HEK293 (cell line): ENCODE data around the gene SLC16A5.

Experiments
- GFI1B ChIP-seq: fragments of 450-650 bp; formaldehyde crosslinking; IDR thresholded peaks from 2 replicates; pipeline ENCODE4 v1.5.1; 2016; ENCODE audit warnings: missing biosample characterization, missing genetic modification characterization
- HOXC10 ChIP-seq: sonication (generic); formaldehyde crosslinking; IDR thresholded peaks from 2 replicates; pipeline ENCODE4 v1.8.1; 2023; ENCODE audit warnings: mild to moderate bottlenecking, missing genetic modification reagents
- SCRT2 ChIP-seq: fragments of 450-650 bp; formaldehyde crosslinking; IDR thresholded peaks from 2 replicates; pipeline ENCODE4 v1.5.1; 2016; ENCODE audit warnings: missing biosample characterization, missing genetic modification characterization
- SETDB1 ChIP-seq: IDR thresholded peaks from one replicate; pipeline ENCODE4 v1.6.1; 2017; ENCODE audit warnings: mild to moderate bottlenecking, low read length, moderate library complexity, mixed read lengths; ENCODE audit not compliant: insufficient read length
- SP2 ChIP-seq: fragments of 450-650 bp; formaldehyde crosslinking; IDR thresholded peaks from 2 replicates; pipeline ENCODE4 v1.5.1; 2016; ENCODE audit warnings: missing biosample characterization, missing genetic modification characterization
- TRIM28 ChIP-seq: IDR thresholded peaks from 2 replicates; pipeline ENCODE4 v1.6.1; 2011; ENCODE audit warnings: low read length, control low read depth, borderline replicate concordance
- ZBTB21 ChIP-seq: fragments of 450-650 bp; formaldehyde crosslinking; IDR thresholded peaks from 2 replicates; pipeline ENCODE4 v1.5.1; 2017; ENCODE audit warnings: missing biosample characterization, missing genetic modification characterization
- ZBTB7A ChIP-seq: fragments of 450-650 bp; formaldehyde crosslinking; IDR thresholded peaks from 2 replicates; pipeline ENCODE4 v1.5.1; 2016; ENCODE audit warnings: low read depth, missing biosample characterization, missing genetic modification characterization
- ZNF112 ChIP-seq: fragments of 450-650 bp; formaldehyde crosslinking; IDR thresholded peaks from 2 replicates; pipeline ENCODE4 v1.5.0; 2017; ENCODE audit warnings: missing biosample characterization, missing genetic modification characterization
- ZNF146 ChIP-seq: fragments of 450-650 bp; formaldehyde crosslinking; IDR thresholded peaks from 2 replicates; pipeline ENCODE4 v1.5.1; 2016; ENCODE audit warnings: missing biosample characterization, missing genetic modification characterization
- ZNF19 ChIP-seq: fragments of 450-650 bp; formaldehyde crosslinking; IDR thresholded peaks from 2 replicates; pipeline ENCODE4; 2016; ENCODE audit warnings: missing biosample characterization, missing genetic modification characterization, low read depth
- ZNF211 ChIP-seq: fragments of 450-650 bp; formaldehyde crosslinking; IDR thresholded peaks from 2 replicates; pipeline ENCODE4 v1.5.1; 2016; ENCODE audit warnings: low read depth, missing biosample characterization, missing genetic modification characterization
- ZNF23 ChIP-seq: fragments of 450-650 bp; formaldehyde crosslinking; IDR thresholded peaks from 2 replicates; pipeline ENCODE4 v1.5.1; 2016; ENCODE audit warnings: missing biosample characterization, missing genetic modification characterization, borderline replicate concordance
- ZNF274 ChIP-seq, 2 experiments: fragments of 200-500 bp in 1 of 2; fragments of 450-650 bp in 1 of 2; sonication (Bioruptor generic) in 1 of 2; formaldehyde crosslinking in 1 of 2; IDR thresholded peaks; 2 replicates each; pipeline versions ENCODE4 v1.5.1 to v1.6.1; 2014 to 2016; ENCODE audit warnings: borderline replicate concordance in 1 of 2, inconsistent platforms in 1 of 2, low read length in 1 of 2, missing biosample characterization in 1 of 2, missing genetic modification characterization in 1 of 2
- ZNF354C ChIP-seq: fragments of 450-650 bp; formaldehyde crosslinking; IDR thresholded peaks from 2 replicates; pipeline ENCODE4 v1.5.1; 2016; ENCODE audit warnings: missing biosample characterization, missing genetic modification characterization, low read depth, borderline replicate concordance
- ZNF394 ChIP-seq: fragments of 450-650 bp; formaldehyde crosslinking; IDR thresholded peaks from 2 replicates; pipeline ENCODE4 v1.5.1; 2016; ENCODE audit warnings: missing biosample characterization, missing genetic modification characterization, mild to moderate bottlenecking, moderate library complexity, borderline replicate concordance
- ZNF433 ChIP-seq: fragments of 450-650 bp; formaldehyde crosslinking; IDR thresholded peaks from 2 replicates; pipeline ENCODE4 v1.5.1; 2016; ENCODE audit warnings: missing biosample characterization, missing genetic modification characterization, low read depth
- ZNF514 ChIP-seq: fragments of 450-650 bp; formaldehyde crosslinking; IDR thresholded peaks from 2 replicates; pipeline ENCODE4 v1.5.1; 2016; ENCODE audit warnings: missing biosample characterization, missing genetic modification characterization
- ZNF544 ChIP-seq: fragments of 450-650 bp; formaldehyde crosslinking; IDR thresholded peaks from 2 replicates; pipeline ENCODE4 v1.5.0; 2017; ENCODE audit warnings: missing biosample characterization, missing genetic modification characterization
- ZNF677 ChIP-seq: fragments of 450-650 bp; IDR thresholded peaks from 2 replicates; pipeline ENCODE4 v1.5.0; 2018; ENCODE audit warnings: missing biosample characterization, mild to moderate bottlenecking, missing genetic modification characterization, moderate library complexity
- ZNF701 ChIP-seq: fragments of 450-650 bp; formaldehyde crosslinking; IDR thresholded peaks from 2 replicates; pipeline ENCODE4 v1.5.1; 2016; ENCODE audit warnings: missing biosample characterization, missing genetic modification characterization
- ZNF791 ChIP-seq: fragments of 450-650 bp; formaldehyde crosslinking; IDR thresholded peaks from 2 replicates; pipeline ENCODE4 v1.5.1; 2016; ENCODE audit warnings: missing biosample characterization, missing genetic modification characterization
- ZNF837 ChIP-seq: fragments of 450-650 bp; formaldehyde crosslinking; IDR thresholded peaks from 2 replicates; pipeline ENCODE4 v1.5.1; 2016; ENCODE audit warnings: missing biosample characterization, missing genetic modification characterization
- ZSCAN16 ChIP-seq: fragments of 450-650 bp; formaldehyde crosslinking; IDR thresholded peaks from 2 replicates; pipeline ENCODE4 v1.5.1; 2016; ENCODE audit warnings: missing biosample characterization, missing genetic modification characterization
- TF ChIP-seq, protein P1 (sequence below): fragments of 450-650 bp; formaldehyde crosslinking; IDR thresholded peaks from 2 replicates; pipeline ENCODE4 v1.5.0; 2017; ENCODE audit warnings: missing biosample characterization, missing genetic modification characterization, borderline replicate concordance
- TF ChIP-seq, protein P2 (sequence below): fragments of 450-650 bp; formaldehyde crosslinking; IDR thresholded peaks from 2 replicates; pipeline ENCODE4 v1.5.1; 2016; ENCODE audit warnings: missing biosample characterization, missing genetic modification characterization
- TF ChIP-seq, protein P3 (sequence below): fragments of 450-650 bp; formaldehyde crosslinking; IDR thresholded peaks from 2 replicates; pipeline ENCODE4 v1.5.1; 2016; ENCODE audit warnings: missing biosample characterization, missing genetic modification characterization
- TF ChIP-seq, protein P4 (sequence below): fragments of 450-650 bp; formaldehyde crosslinking; IDR thresholded peaks from 2 replicates; pipeline ENCODE4 v1.5.1; 2016; ENCODE audit warnings: missing biosample characterization, missing genetic modification characterization
- TF ChIP-seq, protein P5 (sequence below): sonication (generic); formaldehyde crosslinking; IDR thresholded peaks from 2 replicates; pipeline ENCODE4 v1.8.1; 2022; ENCODE audit warnings: mild to moderate bottlenecking, moderate library complexity, missing genetic modification reagents
- TF ChIP-seq, protein P6 (sequence below): fragments of 450-650 bp; formaldehyde crosslinking; IDR thresholded peaks from 2 replicates; pipeline ENCODE4 v1.5.1; 2016; ENCODE audit warnings: missing biosample characterization, missing genetic modification characterization

SLC16A5 gene

DNA sequence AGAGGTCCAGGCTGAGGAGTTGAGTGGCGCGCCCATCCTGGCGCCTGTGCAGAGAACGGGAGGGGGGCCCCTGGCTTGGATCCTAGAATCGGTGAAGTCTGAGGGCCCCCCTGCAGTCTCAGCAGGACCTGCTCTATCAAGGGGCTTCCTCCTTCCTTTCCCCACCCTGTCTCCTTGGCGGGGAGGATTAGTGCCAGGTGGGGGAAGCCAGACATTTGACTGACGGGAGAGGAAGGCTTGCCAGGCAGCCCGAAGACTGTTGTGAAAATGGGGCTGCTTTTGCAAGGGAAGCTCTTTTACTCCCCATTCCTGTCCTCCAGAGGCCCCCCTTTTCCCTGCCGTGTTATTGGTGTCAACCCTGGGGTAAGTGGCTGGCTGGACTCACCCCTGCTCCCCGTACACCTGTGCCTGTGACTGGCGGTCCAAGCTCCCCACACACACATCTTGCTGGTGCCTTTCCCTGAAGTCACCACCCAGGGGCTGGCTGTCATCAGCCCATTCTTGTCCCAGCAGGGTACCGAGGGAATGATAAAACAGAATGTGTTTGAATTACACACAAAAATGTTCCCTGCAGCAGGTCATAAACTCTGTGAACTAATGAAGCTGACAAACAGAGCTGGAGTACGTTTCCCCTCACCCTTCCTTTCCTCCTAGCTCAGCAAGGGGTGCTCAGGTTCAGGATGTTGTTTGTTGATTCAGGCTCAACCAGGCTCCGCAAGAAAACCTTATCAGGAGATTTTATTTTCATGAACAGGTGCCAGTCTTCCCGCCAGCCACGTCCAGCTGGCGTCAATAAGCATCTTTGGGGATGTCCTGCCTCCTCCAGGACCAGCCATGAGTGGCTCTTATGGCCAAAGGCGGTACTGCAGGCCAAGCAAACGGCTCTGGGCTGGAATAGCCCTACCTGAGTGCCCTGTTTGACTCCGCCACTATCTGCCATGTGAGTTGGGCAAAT is 17.6 kb downstream of the SLC16A5 start (continued):
- TF ChIP-seq, protein P1, sequence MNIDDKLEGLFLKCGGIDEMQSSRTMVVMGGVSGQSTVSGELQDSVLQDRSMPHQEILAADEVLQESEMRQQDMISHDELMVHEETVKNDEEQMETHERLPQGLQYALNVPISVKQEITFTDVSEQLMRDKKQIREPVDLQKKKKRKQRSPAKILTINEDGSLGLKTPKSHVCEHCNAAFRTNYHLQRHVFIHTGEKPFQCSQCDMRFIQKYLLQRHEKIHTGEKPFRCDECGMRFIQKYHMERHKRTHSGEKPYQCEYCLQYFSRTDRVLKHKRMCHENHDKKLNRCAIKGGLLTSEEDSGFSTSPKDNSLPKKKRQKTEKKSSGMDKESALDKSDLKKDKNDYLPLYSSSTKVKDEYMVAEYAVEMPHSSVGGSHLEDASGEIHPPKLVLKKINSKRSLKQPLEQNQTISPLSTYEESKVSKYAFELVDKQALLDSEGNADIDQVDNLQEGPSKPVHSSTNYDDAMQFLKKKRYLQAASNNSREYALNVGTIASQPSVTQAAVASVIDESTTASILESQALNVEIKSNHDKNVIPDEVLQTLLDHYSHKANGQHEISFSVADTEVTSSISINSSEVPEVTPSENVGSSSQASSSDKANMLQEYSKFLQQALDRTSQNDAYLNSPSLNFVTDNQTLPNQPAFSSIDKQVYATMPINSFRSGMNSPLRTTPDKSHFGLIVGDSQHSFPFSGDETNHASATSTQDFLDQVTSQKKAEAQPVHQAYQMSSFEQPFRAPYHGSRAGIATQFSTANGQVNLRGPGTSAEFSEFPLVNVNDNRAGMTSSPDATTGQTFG, result no peak
- TF ChIP-seq ZNF677 (tag by site-specific recombination), result no peak
- TF ChIP-seq ZNF544 (tag by site-specific recombination), result no peak
- no peak for TF ChIP-seq ZNF274 (IDR thresholded peaks at IDR 0.05; ENCODE audit: low read length)
- TF ChIP-seq ZNF274 (tag by site-specific recombination; IDR thresholded peaks at IDR 0.05; ENCODE audit: borderline replicate concordance), result no peak
- TF ChIP-seq, protein P2, sequence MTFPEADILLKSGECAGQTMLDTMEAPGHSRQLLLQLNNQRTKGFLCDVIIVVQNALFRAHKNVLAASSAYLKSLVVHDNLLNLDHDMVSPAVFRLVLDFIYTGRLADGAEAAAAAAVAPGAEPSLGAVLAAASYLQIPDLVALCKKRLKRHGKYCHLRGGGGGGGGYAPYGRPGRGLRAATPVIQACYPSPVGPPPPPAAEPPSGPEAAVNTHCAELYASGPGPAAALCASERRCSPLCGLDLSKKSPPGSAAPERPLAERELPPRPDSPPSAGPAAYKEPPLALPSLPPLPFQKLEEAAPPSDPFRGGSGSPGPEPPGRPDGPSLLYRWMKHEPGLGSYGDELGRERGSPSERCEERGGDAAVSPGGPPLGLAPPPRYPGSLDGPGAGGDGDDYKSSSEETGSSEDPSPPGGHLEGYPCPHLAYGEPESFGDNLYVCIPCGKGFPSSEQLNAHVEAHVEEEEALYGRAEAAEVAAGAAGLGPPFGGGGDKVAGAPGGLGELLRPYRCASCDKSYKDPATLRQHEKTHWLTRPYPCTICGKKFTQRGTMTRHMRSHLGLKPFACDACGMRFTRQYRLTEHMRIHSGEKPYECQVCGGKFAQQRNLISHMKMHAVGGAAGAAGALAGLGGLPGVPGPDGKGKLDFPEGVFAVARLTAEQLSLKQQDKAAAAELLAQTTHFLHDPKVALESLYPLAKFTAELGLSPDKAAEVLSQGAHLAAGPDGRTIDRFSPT (tag by site-specific recombination), result no peak
- peak; percentile 94 for TF ChIP-seq SCRT2
- TF ChIP-seq ZNF146, result peak; percentile 47; the same call in 1 of the 2 replicates
- TF ChIP-seq ZNF701, result peak; percentile 23; the same call in 1 of the 2 replicates
- no peak for TF ChIP-seq ZNF837 (tag by site-specific recombination)
- no peak for TF ChIP-seq ZNF433
- TF ChIP-seq ZNF112, result no peak
- TF ChIP-seq, protein P3, sequence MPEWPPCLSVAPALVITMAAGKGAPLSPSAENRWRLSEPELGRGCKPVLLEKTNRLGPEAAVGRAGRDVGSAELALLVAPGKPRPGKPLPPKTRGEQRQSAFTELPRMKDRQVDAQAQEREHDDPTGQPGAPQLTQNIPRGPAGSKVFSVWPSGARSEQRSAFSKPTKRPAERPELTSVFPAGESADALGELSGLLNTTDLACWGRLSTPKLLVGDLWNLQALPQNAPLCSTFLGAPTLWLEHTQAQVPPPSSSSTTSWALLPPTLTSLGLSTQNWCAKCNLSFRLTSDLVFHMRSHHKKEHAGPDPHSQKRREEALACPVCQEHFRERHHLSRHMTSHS (tag by site-specific recombination), result peak; percentile 94
- peak; percentile 45; the same call in 1 of the 2 replicates for TF ChIP-seq ZNF394
- peak; percentile 96 for TF ChIP-seq TRIM28
- TF ChIP-seq, protein P4, sequence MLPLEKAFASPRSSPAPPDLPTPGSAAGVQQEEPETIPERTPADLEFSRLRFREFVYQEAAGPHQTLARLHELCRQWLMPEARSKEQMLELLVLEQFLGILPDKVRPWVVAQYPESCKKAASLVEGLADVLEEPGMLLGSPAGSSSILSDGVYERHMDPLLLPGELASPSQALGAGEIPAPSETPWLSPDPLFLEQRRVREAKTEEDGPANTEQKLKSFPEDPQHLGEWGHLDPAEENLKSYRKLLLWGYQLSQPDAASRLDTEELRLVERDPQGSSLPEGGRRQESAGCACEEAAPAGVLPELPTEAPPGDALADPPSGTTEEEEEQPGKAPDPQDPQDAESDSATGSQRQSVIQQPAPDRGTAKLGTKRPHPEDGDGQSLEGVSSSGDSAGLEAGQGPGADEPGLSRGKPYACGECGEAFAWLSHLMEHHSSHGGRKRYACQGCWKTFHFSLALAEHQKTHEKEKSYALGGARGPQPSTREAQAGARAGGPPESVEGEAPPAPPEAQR (tag by site-specific recombination), result no peak
- TF ChIP-seq, protein P5, sequence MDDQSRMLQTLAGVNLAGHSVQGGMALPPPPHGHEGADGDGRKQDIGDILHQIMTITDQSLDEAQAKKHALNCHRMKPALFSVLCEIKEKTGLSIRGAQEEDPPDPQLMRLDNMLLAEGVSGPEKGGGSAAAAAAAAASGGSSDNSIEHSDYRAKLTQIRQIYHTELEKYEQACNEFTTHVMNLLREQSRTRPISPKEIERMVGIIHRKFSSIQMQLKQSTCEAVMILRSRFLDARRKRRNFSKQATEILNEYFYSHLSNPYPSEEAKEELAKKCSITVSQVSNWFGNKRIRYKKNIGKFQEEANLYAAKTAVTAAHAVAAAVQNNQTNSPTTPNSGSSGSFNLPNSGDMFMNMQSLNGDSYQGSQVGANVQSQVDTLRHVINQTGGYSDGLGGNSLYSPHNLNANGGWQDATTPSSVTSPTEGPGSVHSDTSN (CRISPR knock-in tag), result no peak
- peak; percentile 94 for TF ChIP-seq ZSCAN16 (tag by site-specific recombination)
- TF ChIP-seq ZBTB7A (tag by site-specific recombination), result no peak
- TF ChIP-seq, protein P6, sequence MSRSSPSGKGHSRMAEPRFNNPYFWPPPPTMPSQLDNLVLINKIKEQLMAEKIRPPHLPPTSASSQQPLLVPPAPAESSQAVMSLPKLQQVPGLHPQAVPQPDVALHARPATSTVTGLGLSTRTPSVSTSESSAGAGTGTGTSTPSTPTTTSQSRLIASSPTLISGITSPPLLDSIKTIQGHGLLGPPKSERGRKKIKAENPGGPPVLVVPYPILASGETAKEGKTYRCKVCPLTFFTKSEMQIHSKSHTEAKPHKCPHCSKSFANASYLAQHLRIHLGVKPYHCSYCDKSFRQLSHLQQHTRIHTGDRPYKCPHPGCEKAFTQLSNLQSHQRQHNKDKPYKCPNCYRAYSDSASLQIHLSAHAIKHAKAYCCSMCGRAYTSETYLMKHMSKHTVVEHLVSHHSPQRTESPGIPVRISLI (tag by site-specific recombination), result no peak
- no peak for TF ChIP-seq ZNF19 (tag by site-specific recombination)
- TF ChIP-seq ZNF514 (tag by site-specific recombination), result no peak
- TF ChIP-seq GFI1B, result peak; percentile 50
- TF ChIP-seq SP2, result no peak
- TF ChIP-seq ZNF211, result no peak
- TF ChIP-seq ZNF23 (tag by site-specific recombination), result no peak
- TF ChIP-seq HOXC10 (CRISPR knock-in tag), result no peak
- TF ChIP-seq SETDB1, result no peak
- 0 out of 2 replicates have a peak, but pooled peaks have one; percentile 50 for TF ChIP-seq ZBTB21 (tag by site-specific recombination)
- TF ChIP-seq ZNF354C (tag by site-specific recombination), result no peak
- TF ChIP-seq ZNF791, result no peak
